NB4 (cell line): ENCODE measurements around the gene TBR1.

Experiments used
- MAX ChIP-seq: IDR thresholded peaks from 2 replicates; pipeline ENCODE4 v1.6.1; 2011; ENCODE audit warnings: low read depth, low read length
- MYC ChIP-seq: IDR thresholded peaks from 2 replicates; pipeline ENCODE4 v1.6.1; 2011; ENCODE audit warnings: low read depth, low read length
- POLR2A ChIP-seq: IDR thresholded peaks from 2 replicates; pipeline ENCODE4 v1.6.1; 2011; ENCODE audit warnings: mild to moderate bottlenecking; ENCODE audit not compliant: insufficient read length; ENCODE audit errors: extremely low read depth
- TF ChIP-seq, protein P1 (sequence below): IDR thresholded peaks from one replicate; pipeline ENCODE4 v1.5.1; 2012; ENCODE audit warnings: low read depth, low read length

- TF ChIP-seq, protein P1, sequence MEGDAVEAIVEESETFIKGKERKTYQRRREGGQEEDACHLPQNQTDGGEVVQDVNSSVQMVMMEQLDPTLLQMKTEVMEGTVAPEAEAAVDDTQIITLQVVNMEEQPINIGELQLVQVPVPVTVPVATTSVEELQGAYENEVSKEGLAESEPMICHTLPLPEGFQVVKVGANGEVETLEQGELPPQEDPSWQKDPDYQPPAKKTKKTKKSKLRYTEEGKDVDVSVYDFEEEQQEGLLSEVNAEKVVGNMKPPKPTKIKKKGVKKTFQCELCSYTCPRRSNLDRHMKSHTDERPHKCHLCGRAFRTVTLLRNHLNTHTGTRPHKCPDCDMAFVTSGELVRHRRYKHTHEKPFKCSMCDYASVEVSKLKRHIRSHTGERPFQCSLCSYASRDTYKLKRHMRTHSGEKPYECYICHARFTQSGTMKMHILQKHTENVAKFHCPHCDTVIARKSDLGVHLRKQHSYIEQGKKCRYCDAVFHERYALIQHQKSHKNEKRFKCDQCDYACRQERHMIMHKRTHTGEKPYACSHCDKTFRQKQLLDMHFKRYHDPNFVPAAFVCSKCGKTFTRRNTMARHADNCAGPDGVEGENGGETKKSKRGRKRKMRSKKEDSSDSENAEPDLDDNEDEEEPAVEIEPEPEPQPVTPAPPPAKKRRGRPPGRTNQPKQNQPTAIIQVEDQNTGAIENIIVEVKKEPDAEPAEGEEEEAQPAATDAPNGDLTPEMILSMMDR, result no peak
- TF ChIP-seq MAX (no peak), POLR2A (no peak), MYC (no peak)
Measured at GRCh38 chr2:161430386-161430785, 14.3 kb downstream of the TBR1 start.
